NCI-H1417 treated with DMSO at 0.1 percent for 48 hours (cell line): ENCODE results near the gene PRMT9.

ENCODE experiments used
- DNase-seq: peaks from one replicate; lab custom pipeline; 2025; lab: John Stamatoyannopoulos, UW

The PRMT9 gene

DNA sequence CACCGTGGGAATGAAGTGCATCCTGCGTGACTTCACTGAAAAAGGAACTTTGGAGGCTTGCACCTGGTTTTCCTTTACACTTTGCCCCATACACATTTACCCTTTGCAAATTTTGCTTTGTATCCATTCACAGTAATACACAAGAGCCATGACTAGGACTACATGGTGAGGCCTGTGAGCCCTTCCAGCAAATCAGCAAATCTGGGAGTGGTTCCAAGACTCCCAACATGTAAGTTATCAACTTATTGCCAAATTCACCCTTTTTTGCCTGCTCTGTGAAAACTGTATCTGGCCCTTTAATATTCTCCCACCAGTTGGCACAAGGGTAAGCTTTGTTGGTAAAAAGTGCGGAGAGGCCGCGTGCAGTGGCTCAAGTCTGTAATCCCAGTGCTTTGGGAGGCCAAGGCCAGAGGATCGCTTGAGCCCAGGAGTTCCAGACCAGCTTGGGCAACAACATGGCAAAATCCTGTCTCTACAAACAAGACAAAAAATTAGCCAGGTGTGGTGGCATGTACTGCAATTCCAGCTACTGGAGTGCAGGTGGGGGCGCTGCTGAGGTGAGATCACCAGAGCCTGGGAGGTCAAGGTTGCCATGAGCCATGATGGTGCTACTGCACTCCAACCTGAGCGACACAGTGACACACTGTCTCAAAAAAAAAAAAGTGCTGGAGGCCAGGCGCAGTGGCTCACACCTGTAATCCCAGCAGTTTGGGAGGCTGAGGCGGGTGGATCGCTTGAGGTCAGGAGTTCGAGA, 5.0 kb downstream of the PRMT9 start:
- DNase-seq = no peak

DNA sequence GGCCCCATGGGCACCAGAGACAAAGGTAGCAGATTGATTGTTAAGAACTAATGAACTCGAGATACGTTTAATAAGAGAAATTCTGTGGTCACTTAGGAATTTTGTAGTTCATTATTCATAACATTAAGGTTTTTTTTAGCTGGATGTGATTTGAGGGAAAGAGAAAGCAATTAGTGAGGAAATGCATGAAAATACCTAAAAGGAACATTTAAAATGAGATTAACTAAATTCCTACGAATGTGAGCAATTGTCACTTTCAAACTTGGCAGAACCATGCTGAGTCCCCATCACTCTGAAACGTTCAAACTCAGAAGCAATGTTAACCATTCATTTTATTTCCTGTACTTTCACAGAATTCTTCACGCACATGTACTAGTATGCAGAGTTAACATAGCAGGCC, 5.9 kb downstream of the PRMT9 start:
- no peak for DNase-seq

DNA sequence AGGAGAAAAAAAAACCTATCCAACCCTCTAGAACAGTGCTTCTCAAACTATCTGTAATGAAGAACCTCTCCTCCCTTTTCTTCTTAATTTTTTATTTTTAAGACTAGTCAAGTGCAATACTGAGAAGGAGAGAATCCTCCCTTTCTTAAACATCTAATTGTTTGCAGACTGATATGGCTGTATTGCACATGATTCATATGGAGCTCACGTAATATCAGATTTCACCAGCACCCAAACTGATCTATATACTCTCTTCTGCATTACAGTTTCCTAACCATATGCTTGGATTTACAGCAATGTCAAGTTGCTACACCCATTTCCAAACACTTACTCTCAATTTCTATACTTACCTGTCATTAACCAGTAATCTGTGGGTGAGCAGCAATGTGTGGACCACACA, 9.5 kb downstream of the PRMT9 start:
- no peak for DNase-seq

DNA sequence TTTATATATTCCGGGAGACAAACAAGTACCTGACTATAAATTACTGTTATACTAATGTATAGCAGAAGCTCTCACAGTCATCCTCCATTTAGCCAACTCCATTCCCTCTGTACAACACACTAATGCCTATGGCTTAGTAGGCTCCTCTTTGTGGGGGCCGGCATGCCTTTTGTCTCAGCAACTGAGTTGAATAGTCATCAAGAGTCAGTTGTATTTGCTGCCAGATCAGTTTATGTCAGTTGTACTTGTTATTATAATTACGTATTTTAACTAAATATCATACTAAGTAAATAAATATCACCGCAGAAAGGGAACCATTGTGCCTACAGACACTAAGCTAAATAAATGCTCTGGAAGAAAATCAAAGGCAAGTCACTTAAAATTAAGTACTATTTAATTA, 9.9 kb downstream of the PRMT9 start:
- no peak for DNase-seq

DNA sequence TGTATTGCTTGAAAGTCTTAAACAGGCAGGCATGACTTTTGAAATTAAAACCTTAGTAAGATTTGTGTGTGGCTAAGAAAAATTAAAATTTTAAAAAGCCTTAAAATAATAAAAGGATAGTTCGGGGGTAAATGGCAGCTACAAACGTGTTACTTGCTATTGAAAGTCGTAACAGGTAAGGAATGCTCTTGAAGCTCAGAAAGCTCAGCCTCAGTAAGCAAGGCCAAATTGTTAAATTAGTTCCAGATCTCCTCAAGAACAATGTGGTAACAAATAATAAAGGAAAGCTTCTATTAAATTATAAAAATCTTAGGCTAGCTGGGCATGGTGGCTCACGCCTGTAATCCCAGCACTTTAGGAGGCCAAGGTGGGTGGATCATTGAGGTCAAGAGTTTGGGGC, 25.5 kb downstream of the PRMT9 start:
- DNase-seq = no peak

DNA sequence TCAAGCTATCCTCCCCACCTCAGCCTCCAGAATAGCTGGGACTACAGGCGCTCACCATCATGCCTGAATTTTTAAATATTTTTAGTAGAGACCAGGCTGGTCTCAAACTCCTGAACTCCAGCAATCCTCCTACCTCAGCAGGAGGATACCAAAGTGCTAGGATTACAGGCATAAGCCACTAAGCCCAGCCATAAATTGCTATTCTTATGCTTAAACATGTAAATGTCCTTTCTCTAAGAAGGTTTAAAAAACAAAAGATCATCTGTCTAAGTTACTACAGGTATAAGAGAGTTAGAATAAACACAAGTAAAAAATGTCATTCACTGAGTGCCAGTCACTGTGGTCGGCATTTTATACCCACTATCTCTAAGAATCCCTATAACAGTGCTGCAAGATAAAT, 28.3 kb downstream of the PRMT9 start:
- no peak for DNase-seq

DNA sequence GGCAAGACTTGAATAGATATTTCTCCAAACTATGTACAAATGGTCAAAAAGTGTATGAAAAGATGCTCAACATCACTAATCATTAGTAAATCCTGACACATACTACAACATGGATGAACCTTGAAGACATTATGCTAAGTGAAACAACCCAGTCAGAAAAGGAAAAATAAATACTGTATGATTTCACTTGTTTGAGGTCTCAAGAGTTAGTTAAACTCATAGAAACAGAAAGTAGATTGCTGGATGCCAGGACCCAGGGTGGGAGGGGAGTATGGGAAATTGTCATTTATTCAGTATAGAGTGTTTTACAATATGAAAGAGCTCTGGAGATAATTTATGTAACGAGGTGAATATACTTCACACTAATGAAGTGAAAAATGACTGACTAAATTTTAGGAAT, 32.4 kb downstream of the PRMT9 start:
- no peak for DNase-seq

DNA sequence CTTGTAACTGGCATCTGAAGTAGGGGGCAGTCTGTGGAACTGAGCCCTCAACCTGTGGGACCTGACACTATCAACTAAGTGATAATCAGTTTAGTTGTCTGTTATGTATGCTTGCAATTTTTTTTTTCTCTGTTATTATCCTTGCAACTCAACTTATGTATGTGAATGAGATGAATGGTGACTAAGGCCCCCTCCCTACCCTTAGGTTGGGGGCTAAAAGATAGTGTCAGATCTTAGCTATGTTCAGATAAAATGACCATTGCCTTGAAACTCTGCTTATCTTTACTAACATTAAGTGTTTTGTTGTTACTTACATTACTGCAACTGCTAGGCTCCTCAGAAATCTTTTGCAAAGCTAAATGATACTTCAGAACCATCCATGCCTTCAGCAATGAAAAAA, 35.3 kb downstream of the PRMT9 start:
- no peak for DNase-seq

DNA sequence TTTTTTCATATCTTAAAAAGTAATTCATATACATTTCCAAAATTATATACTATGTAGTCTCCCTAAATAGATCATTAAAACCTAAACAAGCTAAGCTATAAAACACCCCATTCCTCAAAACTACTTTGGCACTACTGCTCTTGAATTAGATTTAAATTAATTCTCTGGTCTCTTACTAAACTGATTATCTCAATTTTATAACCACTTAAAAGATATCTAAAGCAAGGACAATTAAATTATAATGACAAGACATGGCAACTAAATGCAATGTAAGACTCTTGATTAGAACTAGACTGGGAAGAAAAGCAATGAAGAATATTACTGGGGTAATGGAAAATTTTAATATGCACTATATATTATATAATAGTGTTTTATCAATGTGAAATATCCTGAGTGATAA, 38.9 kb downstream of the PRMT9 start:
- DNase-seq = no peak

DNA sequence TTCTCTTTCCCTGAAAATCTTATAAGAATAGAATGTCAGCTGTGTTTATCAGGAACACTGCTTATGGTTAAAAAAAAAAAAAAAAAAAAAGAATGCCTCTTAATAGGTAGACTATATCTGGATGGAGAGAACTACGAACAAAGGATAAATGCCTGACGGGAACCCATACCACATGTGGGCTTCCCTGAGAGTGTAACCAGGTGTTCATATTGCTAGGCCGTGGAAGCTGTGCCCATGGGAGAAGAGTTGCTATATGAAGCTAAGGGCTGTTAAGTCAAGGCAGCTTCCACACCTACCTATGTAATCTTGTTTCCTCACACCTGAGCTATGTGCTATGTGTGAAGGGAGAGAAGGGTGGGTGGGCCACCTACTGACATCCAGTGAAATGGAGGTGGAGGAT, 39.5 kb downstream of the PRMT9 start:
- no peak for DNase-seq

DNA sequence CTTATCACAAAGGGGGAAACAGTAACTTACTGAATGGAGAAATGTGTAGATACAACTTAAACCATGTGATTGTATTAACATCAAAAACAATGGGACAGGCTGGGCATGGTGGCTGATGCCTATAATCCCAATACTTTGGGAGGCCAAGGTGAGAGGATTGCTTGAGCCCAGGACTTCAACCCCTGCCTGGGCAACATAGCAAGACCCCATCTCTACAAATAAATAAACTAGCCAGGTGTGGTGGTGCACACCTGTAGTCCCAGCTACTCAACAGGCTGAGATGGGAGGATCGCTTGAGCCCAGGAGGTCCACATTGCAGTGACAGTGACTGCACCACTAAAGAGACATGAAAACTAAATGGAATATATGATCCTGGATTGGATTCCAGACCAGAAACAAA, 40.3 kb downstream of the PRMT9 start:
- no peak for DNase-seq

DNA sequence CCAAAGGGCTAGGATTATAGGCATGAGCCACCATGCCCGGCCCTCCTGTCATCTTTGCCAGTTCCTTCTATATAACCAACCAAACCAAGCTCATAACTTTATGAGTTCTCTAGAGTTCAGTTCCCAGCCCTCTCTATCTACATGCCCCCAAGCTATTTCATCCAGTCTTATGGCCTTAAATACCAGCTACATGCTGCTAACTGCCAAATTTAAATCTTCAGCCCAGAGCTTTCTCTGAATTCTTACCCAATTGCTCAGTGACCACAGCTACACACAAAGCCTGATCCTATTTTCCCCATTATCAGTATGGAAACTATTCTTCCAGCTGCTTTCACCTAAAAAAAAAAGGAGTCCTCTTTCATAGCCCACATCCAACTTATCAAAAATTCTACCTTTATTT, 43.6 kb downstream of the PRMT9 start:
- no peak for DNase-seq

DNA sequence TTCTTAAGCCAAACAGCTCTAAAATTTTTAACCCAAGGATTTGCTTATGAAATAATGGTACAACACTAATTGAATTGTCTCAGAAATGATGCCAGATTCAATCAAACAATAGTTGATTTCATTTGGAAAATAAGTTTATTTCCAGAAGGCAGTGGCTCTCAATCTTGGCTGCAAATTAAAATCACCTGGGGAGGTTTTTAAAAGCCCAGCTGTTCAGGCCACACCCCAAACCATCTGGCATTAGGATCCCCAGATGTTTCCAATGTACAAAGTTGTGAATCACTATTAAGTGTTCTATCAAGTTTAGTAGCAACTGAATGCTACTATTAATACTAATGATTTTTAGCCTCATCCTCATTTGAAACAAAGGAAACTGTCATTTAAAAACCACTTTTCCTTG, 44.6 kb downstream of the PRMT9 start:
- no peak for DNase-seq

DNA sequence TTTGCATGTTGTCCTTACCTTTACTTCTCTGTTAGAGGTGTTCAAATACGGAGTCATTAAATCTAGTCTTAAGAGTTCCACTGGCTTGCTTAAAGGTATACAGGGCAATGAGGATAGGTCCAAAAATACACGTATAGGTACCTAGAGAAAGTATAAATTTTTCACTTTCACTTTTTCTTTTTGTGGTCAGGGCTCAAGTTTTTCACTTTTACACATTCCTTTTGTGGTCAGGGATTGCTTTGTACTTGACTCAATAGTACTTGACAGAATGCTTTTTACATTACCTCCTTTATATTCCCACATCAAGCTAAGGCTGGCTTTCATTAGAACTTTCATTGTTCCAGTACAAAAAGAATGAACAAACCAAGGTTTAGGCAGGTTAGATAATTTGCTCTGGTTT, 45.0 kb downstream of the PRMT9 start:
- no peak for DNase-seq

DNA sequence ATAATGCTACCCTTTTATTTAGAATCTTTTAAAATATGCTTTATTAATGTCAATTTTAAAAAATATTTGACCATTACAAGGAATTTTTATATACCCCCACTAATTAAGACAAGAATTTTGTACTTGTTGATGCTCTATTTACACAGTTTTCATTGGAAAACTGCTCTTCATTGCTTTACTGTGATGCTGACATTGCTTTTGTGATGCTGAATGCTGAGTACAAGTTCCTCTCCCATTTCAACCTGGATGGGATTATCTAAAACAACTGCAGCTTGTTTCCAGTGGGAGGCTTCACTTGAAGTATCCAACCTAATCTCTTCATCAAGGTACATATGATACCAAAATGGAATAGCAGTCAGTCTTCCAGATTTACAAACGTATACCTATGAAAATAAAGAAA, 45.6 kb downstream of the PRMT9 start:
- no peak for DNase-seq

DNA sequence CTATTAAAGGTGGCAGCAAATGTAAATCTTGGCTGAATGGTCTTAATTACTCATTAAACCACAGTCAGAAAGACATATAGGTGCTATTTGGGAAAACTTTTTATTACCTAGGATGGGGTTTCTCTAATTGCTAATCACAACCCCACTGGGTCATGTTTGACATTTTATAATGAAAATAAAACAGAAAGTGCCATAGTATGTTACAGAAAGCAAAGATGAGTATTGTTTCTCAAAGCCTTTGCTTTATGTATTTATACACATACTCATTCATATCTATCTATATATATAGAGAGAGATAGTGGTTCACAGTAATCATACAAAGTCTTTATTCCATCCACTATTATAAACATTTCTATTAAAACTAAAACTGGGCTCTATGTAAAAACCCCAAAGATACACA, 48.6 kb downstream of the PRMT9 start:
- no peak for DNase-seq

DNA sequence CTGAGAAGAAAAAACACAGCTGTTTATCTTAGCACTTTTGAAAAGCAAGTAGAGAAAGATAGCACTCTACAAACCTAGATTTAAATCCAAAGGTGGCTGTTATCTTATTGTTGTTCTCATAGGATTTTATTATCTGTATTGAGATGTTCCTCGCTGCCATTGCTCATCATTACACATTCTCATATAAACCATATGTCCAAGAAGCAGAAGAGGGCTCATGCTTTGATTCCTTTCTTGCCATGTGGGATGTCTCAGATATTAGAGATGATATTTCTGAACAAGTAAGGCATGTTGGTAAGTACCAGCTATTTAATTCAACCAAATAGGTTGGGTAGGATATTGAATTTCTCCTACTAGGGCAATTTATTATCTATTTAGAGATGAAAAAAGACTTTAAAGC, 50.3 kb downstream of the PRMT9 start:
- DNase-seq = no peak

DNA sequence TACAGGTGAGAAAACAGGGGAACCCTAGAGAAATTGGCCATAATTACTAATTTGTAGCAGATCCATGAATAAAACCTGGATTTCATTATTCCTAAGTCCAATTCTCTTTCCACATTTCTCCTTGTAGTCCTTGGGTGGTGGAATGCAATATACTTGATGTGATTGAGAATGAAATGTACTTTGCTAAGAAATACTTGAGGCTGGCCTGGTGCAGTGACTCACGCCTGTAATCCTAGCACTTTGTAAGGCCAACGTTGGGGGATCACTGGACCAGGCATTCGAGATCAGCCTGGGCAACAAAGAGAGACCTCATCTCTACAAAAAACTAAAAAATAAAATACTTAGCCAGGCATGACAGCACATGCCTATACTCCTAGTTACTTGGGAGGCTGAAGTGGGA, 50.9 kb downstream of the PRMT9 start:
- DNase-seq = no peak

DNA sequence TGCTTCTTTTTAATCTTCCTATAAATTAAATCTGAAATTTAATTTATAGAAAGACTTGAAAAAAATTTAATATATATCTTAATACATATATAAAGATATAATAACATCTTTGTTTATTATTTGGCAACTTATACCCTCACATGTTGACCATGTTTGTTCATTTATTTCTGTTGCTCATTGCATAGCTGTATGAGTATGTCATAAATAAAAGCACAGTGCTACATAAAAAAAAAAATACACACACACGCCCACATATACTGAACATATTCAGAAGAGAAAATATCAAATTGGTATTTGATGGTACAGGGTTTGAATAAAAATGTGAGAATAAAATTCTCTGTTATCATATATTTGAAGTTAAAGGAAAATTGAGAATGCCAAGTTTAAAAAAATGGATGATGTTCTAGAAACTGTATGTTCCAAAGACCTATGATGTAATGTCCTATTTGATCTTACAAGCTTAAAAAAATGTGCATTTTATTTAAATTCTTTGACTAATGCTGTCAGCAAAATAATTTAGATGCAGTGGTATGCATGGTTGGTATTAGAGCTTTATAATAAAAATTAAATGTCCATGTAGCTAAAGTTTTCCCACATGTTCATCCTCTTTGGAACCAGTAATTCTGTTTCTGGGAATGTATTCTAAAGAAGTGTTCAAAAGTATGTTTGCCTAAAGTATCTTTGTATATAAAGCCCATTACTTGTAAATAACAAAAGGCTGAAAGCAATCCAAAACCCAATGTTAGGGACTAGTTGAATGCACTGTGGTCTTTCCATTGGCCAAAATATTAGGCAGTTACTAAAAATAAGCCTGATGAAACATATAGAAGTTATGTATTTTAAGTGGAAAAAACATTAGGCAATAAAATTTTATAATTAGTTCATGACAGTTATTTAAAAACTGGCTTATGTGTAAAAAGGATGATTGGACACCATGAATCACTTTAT, 53.9 kb downstream of the PRMT9 start:
- no peak for DNase-seq

DNA sequence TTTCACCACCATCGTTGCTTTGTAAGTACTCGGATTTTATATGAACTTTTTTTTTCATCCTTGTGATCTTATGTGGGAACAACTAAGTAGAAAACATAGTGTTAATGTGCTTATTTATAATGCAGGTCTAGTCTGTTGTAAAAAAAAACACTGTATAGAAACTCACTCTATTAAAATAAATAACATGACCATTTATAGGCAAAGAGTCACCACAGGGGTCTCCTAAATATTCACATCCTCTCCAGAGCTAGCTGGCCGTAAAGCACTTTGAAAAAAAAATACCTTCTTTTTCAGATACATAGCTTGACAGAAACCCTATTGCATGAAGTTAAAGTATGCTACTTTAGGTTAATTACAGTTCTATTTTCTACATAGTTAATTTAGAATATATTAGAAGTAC, 55.5 kb downstream of the PRMT9 start:
- no peak for DNase-seq

DNA sequence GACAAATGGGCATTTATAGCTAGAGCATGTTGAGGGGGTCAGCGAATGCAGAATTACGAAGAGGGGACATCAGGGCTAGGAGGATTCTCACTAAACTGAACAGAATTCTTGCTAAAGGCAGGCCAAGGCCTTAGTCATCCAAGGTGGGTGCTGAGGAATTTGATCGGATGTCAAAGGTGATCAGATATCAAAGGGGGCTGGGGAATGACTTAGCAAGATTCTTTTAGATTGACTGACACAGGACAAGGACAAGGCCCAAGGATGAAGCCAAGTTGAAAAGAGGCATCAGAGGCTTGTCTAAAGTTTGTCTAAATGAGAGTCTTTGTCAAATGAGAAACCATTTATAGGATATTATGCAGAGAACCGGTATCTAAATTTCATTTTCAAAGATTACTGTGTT, 57.1 kb downstream of the PRMT9 start:
- no peak for DNase-seq

DNA sequence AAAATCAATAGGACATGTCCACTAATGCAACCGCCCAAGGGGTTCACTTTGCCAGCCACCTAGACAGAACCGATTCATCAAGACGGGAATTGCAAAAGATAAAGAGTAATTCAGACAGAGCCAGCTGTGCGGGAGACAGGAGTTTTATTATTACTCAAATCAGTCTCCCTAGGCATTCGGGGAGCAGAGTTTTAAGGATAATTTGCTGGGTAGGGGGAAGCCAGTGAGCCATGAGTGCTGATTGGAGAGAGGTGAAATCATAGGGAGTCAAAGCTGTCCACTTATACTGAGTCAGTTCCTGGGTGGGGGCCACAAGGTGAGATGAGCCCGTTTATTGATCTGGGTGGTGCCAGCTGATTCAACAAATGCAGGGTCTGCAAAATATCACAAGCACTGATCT, 58.2 kb downstream of the PRMT9 start:
- no peak for DNase-seq

DNA sequence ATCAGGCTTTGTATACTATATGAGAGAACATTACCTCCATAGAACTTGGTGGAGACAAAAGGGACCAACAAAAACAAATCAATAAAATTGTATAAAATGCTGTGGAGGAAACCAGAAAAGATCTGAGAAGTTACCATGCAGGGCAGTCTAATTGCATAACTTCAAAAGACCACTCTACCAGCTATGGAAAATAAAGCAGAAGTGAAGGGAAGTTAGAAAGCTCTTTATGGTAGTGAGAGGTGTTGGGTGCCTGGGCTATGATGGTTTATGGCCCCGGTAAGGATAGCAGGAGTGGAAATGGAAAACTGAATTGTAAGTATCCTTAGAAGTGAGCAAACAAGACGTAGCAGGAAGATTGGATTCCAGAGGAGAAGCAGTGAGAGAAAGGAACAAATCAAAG, 63.6 kb downstream of the PRMT9 start:
- DNase-seq = no peak
